Measurements from ENCODE around the gene HPCAL1. TPM values are rescaled to one million over a fixed set of nuclear protein-coding genes. Genes with fewer than 3 reads are reported as not detected.

HPCAL1 gene
- total and polyA plus RNA-seq, 8 donors = 14.0 to 571 (median 85.4) TPM

DNA sequence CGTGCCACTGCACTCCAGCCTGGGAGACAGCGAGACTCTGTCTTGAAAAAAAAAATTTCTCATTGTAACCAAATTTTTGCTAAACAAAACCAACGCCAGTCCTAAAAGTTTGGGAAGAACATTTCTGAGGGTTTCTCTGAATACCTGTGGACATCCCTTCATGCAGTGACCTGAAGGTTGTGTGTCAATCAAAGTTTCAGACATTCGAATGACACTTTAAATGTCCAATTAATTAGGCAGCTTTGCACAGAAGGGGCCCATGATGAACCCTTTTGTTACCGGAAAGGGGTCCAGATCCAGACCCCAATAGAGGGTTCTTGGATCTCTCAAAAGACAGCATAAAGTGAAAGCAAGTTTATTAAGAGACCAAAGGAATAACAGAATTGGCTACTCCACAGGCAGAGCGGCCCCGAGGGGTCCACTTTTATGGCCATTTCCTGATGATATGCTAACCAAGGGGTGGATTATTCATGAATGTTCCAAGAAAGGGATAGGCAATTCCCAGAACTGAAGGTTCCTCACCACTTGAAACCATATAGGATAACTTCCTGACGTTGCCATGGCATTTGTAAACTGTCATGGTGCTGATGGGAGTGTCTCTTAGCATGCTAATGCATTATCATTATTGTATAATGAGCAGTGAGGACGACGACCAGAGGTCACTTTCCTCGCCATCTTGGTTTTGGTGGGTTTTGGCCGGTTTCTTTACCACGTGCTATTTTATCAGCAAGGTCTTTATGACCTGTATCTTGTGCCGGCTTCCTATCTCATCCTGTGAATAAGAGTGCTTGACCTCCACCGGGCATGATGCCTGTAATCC is 27.5 kb upstream of the HPCAL1 start:
- Histone ChIP-seq H3K27me3 (no peaks in the 10 kb centered on the region), H3K4me1 (peaks cover 21 to 36% (median 31%) of the 10 kb centered on the region in 4 donors), H3K9me3 (no peaks in the 10 kb centered on the region), H3K27ac (no peak overlapping the region), H3K36me3 (no peaks in the 10 kb centered on the region), H3K4me3 (no peak overlapping the region)
- no peak for DNase-seq
- 75 to 83% (median 81%) methylated on average over 15 of the region's 15 CpGs for WGBS, 5 donors
- intact Hi-C loops (cut with DNase I; ENCODE audit: low total_unique reads) = no loop called here
- TF ChIP-seq POLR2A (IDR thresholded peaks at IDR 0.05) (no peak), POLR2AphosphoS5 (IDR thresholded peaks at IDR 0.05) (no peak), EP300 (IDR thresholded peaks at IDR 0.05) (no peak)
- TF ChIP-seq, protein P1, sequence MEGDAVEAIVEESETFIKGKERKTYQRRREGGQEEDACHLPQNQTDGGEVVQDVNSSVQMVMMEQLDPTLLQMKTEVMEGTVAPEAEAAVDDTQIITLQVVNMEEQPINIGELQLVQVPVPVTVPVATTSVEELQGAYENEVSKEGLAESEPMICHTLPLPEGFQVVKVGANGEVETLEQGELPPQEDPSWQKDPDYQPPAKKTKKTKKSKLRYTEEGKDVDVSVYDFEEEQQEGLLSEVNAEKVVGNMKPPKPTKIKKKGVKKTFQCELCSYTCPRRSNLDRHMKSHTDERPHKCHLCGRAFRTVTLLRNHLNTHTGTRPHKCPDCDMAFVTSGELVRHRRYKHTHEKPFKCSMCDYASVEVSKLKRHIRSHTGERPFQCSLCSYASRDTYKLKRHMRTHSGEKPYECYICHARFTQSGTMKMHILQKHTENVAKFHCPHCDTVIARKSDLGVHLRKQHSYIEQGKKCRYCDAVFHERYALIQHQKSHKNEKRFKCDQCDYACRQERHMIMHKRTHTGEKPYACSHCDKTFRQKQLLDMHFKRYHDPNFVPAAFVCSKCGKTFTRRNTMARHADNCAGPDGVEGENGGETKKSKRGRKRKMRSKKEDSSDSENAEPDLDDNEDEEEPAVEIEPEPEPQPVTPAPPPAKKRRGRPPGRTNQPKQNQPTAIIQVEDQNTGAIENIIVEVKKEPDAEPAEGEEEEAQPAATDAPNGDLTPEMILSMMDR (IDR thresholded peaks at IDR 0.05) = no peak

DNA sequence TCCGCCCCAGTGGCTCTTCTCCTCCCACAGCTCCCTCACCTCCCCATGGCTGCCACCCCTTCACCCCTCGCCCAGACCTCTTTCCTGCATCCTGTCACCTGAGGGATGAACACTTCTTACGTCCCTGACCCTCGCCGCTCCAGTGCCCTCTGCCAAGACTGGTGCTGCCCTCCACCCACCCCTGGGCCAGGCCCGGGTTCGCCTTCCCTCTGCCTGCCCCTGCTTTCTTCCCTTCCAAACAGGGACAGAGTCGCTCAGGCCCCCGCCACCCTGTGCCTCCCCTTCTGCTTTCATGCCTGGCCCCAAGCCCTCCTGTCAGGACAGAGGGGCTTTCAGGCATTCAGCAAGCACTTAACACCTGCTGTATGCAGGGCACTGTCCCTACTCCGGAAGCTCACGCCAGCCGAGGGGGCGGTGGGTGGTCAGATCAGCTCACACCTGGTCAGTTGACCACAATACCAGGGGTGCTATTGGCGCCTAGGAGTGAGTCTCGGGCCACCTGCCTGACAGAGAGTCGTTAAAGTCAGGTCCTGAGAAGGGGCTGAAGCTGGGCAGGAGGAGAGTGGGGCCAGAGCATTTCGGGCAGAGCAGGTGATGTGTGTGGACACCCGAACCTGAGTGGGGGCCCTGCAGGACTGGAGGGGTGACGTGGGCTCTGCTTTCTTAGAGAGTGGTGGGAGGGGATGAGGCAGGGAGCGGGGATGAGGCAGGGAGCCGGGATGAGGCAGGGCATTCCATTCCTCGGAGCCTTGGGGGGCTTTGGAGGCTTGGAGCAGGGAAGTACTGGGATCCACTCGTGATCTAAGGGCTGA is 26.0 kb upstream of the HPCAL1 start:
- H3K9me3 ChIP-seq = no peaks in the 10 kb centered on the region
- H3K27me3 ChIP-seq = no peaks in the 10 kb centered on the region
- 82 to 89% (median 88%) methylated on average over 23 of the region's 23 CpGs for WGBS, 5 donors
- H3K27ac ChIP-seq = no peak overlapping the region
- H3K36me3 ChIP-seq = no peaks in the 10 kb centered on the region
- peaks cover 6 to 22% (median 16%) of the 10 kb centered on the region in 4 donors for H3K4me1 ChIP-seq
- no peak for DNase-seq
- intact Hi-C loops (cut with DNase I; ENCODE audit: low total_unique reads) = no loop called here
- TF ChIP-seq POLR2A (IDR thresholded peaks at IDR 0.05) = no peak
- TF ChIP-seq, protein P1 (IDR thresholded peaks at IDR 0.05) = no peak
- TF ChIP-seq EP300 (IDR thresholded peaks at IDR 0.05) = no peak
- TF ChIP-seq POLR2AphosphoS5 (IDR thresholded peaks at IDR 0.05) = no peak
- no peak overlapping the region for H3K4me3 ChIP-seq

DNA sequence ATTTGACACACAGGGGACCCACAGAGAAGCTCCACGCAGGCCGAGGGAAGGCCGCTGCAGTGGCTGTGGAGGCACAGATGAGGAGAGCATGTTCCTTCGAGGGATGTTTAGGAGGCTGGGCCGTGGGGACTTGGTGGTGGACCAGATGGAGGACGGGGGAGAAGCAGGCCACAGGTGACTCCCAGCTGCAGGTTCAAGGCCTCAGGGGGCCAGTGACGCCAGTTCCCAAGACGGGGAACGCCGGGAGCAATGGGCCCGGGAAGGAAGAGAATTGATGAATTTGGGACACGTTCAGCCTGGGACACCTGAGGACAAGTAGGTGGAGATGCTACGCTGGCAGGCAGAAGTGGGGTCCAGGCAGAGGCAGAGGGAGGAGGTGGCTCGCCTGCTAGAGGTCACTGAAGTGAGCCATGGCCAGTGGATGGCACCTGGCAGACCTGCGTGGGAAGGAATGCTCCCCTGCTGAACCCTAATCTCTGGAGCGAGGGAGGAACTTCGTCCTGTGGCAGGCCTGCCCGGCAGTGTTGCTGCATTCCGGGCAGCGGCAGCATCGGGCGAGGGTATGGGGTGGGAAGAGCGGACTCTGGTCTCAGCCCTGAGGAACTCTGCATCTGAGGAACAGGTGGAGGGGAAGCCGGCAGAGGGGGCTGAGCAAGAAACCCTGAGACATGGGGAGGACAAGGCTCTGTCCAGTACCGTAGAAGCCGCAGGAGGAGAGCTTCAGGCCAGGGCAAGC is 25.2 kb upstream of the HPCAL1 start:
- H3K27me3 ChIP-seq = no peaks in the 10 kb centered on the region
- no peaks in the 10 kb centered on the region for H3K36me3 ChIP-seq
- peak overlapping the region in 3 of 5 donors; percentile 13 to 66 (median 41) for H3K27ac ChIP-seq
- intact Hi-C loops (cut with DNase I; ENCODE audit: low total_unique reads) = no loop called here
- no peak for TF ChIP-seq POLR2AphosphoS5 (IDR thresholded peaks at IDR 0.05)
- TF ChIP-seq, protein P1 (IDR thresholded peaks at IDR 0.05) = no peak
- TF ChIP-seq POLR2A (IDR thresholded peaks at IDR 0.05) = no peak
- TF ChIP-seq EP300 (IDR thresholded peaks at IDR 0.05) = no peak
- peaks cover 4 to 15% (median 11%) of the 10 kb centered on the region in 4 donors for H3K4me1 ChIP-seq
- WGBS, 5 donors = 66 to 89% (median 74%) methylated on average over 23 to 26 of the region's 26 CpGs
- DNase-seq = no peak
- H3K9me3 ChIP-seq = no peaks in the 10 kb centered on the region
- no peak overlapping the region for H3K4me3 ChIP-seq
